Measurements from ENCODE around the gene ARGLU1. TPM values are rescaled to one million over a fixed set of nuclear protein-coding genes. Genes with fewer than 3 reads are reported as not detected.
"Not testable (repeated sequence)": the region's sequence is repeated elsewhere in the genome, so short reads cannot be mapped to it uniquely, and the experiment has no call there.

Gene ARGLU1, protein sequence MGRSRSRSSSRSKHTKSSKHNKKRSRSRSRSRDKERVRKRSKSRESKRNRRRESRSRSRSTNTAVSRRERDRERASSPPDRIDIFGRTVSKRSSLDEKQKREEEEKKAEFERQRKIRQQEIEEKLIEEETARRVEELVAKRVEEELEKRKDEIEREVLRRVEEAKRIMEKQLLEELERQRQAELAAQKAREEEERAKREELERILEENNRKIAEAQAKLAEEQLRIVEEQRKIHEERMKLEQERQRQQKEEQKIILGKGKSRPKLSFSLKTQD
- 10 to 100 TPM; 97.2 to 98.9 TPM for total RNA-seq

DNA sequence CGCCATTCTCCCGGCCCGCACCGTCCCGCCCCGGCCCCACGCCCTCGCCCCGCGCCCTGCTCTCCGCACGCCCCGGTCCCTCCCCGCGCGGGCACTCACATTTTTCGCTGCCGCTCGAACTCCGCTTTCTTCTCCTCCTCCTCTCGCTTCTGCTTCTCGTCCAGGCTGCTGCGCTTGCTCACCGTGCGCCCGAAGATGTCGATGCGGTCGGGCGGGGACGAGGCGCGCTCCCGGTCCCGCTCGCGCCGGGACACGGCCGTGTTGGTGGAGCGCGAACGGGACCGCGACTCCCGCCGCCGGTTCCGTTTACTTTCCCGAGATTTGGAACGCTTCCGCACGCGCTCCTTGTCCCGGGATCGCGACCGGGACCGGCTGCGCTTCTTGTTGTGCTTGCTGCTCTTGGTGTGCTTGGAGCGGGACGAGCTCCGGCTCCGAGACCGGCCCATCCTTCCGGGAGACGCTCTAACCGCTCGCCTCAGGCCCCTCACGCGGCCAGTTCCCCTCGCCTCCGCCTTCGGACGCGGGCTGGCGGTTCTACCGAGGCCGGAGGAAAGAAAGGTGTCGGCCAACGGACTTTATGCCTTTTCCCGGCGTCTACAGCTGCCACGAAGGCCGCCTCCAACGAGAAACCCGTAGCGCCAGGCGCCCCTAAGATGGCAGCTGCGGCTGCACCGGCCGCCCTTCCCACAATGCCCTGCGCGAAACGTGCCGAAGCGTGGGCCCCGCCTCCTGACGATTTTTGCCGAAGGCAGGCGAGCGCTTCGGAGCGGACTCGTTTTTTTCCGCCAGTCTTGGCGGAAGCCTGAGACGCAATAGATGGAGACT is at the start of gene ARGLU1:
ARGLU1 (minus strand) TSS at position 664 of the 825 bp plus-strand sequence; CDS start at position 446, 218 bp downstream.
- Mint-ChIP-seq H3K36me3 (ENCODE audit: insufficient read depth in 2 of 2) (peaks cover 8 to 9% of the 10 kb centered on the region in 2 donors), H3K4me3 (peak within 1 kb of the TSS; percentile 99), H3K27me3 (ENCODE audit: low read depth) (no peaks in the 10 kb centered on the region), H3K4me1 (ENCODE audit: low read depth) (peaks cover 66% of the 10 kb centered on the region), H3K27ac (peak within 1 kb of the TSS; percentile 99), H3K9me3 (peaks cover 0 to 2% of the 10 kb centered on the region in 2 donors)
- ATAC-seq (replicated peaks in 1 of 2) (peak; percentile 80 to 81), DNase-seq (peak; percentile 95)

DNA sequence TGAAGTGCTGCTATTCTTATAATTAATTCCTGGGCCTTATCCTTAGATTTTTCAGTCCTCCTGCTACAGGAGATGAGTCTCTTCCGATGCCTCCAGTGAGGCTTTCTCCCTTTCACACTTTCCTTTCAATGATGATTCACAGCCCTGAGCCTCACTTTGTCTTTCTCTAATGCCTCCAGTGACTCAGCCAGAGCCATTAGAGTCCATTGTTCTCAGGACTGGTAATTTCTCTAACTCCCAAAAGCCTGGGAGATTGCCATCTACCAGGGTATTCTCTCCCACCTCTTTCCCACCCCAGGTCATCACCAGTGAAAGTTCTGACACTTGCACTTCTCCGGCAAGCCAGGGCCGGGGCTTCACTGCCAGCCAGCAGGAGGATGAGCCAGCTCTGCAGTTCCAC is 49.6 kb upstream of the ARGLU1 start:
- Mint-ChIP-seq H3K4me1 (ENCODE audit: low read depth) (peaks cover 5% of the 10 kb centered on the region), H3K4me3 (no peak overlapping the region), H3K9me3 (no peaks in the 10 kb centered on the region), H3K27ac (no peak overlapping the region), H3K36me3 (ENCODE audit: insufficient read depth in 2 of 2) (no peaks in the 10 kb centered on the region), H3K27me3 (ENCODE audit: low read depth) (peaks cover 15% of the 10 kb centered on the region)
- ATAC-seq (replicated peaks in 1 of 2) (no peak), DNase-seq (no peak)

DNA sequence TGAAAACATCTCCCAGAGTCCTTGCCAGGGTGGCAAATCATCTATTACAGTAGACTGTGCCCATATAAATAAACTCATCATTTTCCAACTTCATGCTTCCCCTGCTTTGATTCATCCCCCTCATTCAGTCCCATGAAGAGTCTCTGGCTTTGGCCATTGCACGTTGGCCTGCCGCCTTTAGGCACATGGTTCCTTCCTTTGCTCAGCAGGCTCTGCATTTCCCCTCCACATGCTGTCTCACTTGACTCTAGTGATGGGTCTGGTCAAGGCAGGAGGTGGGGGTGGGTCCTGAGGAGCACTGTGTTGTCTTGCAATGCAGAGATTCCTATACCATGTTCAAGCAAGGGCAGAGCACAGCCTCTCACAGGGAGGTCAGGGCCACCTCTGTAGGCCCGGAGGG is 48.8 kb upstream of the ARGLU1 start:
- H3K4me3 Mint-ChIP-seq, result no peak overlapping the region
- H3K27ac Mint-ChIP-seq, result no peak overlapping the region
- no peak for ATAC-seq (replicated peaks in 1 of 2)
- peaks cover 5% of the 10 kb centered on the region for H3K4me1 Mint-ChIP-seq (ENCODE audit: low read depth)
- no peaks in the 10 kb centered on the region for H3K9me3 Mint-ChIP-seq
- DNase-seq, result no peak
- H3K27me3 Mint-ChIP-seq (ENCODE audit: low read depth), result peaks cover 7% of the 10 kb centered on the region
- H3K36me3 Mint-ChIP-seq (ENCODE audit: insufficient read depth in 2 of 2), result no peaks in the 10 kb centered on the region

DNA sequence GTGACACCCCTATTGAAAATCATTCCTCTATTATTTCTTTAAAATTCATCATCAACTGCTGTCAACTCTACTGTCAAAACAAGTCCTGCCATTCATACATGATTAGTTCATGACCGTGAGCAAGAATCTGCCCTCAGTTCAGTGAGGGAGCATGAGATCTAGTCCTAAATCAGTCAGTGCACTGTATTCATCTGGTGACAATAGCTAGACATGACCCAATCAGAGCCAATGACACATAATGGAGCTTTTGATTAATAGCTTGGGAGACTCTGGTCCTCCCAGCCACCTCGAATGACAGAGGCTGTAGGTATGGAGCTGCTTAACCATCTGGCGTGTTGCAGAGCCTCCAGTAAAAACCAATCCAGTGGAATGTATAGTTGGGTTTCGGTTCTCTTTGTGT is 46.9 kb upstream of the ARGLU1 start:
- no peaks in the 10 kb centered on the region for H3K9me3 Mint-ChIP-seq
- H3K27me3 Mint-ChIP-seq (ENCODE audit: low read depth), result peaks cover 8% of the 10 kb centered on the region
- no peak overlapping the region for H3K4me3 Mint-ChIP-seq
- H3K36me3 Mint-ChIP-seq (ENCODE audit: insufficient read depth in 2 of 2), result no peaks in the 10 kb centered on the region
- ATAC-seq (replicated peaks in 1 of 2), result no peak
- no peak overlapping the region for H3K27ac Mint-ChIP-seq
- DNase-seq, result no peak
- peaks cover 3% of the 10 kb centered on the region for H3K4me1 Mint-ChIP-seq (ENCODE audit: low read depth)

DNA sequence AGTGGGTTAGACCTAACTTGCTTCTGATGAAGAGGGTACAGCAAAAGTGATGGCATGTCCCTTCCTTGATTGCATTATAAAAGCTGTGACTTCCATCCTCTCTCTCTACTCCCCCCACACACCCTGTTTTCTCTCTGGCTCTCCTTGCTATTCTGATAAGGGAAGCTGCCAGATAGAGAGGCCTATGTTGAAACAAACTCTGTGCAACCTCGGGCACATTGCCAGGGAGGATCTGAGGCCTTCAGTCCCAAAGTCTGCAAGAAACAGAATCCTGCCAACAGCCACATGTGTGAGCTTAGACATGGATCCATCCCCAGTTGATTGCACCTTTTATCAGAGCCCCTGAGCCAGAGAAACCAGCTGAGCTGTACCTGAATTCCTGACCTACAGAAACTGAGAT is 44.8 kb upstream of the ARGLU1 start:
- no peak overlapping the region for H3K27ac Mint-ChIP-seq
- no peak for ATAC-seq (replicated peaks in 1 of 2)

DNA sequence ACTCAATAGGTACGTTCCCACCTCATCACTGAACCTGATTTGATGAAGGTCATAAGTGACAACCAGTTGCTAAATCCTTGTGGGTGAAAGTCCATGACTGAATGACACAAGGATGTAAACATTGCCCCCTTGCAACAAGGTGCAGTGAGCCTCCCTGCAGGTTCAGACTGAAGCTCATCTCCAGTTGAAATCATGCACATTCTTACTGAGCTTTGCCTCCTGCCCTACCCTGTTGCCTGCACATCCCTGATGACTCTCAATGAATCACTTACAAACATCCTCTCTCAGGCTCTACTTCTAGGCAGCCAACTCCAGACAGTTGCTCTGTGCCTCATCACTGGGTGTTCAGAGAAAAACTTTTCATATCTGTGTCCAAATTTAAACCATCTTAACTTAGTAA is 42.5 kb upstream of the ARGLU1 start:
- Mint-ChIP-seq H3K9me3 (no peaks in the 10 kb centered on the region), H3K36me3 (ENCODE audit: insufficient read depth in 2 of 2) (no peaks in the 10 kb centered on the region), H3K27me3 (ENCODE audit: low read depth) (peaks cover 23% of the 10 kb centered on the region), H3K4me3 (no peak overlapping the region), H3K27ac (no peak overlapping the region), H3K4me1 (ENCODE audit: low read depth) (no peaks in the 10 kb centered on the region)
- DNase-seq, result no peak
- ATAC-seq (replicated peaks in 1 of 2), result peak in 1 of 2 donors; percentile 59

More for the DNA sequence above, 44.8 kb upstream of the ARGLU1 start:
- Mint-ChIP-seq H3K4me1 (ENCODE audit: low read depth) (no peaks in the 10 kb centered on the region), H3K27me3 (ENCODE audit: low read depth) (peaks cover 13% of the 10 kb centered on the region), H3K36me3 (ENCODE audit: insufficient read depth in 2 of 2) (no peaks in the 10 kb centered on the region), H3K9me3 (no peaks in the 10 kb centered on the region), H3K4me3 (no peak overlapping the region)
- DNase-seq, result no peak

DNA sequence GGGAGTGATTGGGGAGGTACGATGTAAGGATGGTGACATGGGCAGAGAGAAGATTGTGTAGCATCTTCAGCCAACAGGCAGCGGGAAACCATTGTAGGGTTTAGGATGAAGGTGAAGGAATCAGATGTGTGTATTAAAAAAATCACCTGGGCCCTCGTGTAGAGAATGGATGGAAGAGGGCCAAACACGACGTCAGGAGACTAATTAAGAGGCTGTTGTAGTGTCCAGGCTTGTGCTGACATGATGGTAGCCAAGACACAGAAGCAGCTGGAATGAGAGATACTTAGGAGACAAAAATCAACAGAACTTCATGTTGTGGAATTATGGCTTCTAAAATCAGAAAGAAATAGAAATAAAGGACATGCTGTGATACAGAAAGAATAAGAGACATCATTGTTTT is 41.2 kb upstream of the ARGLU1 start:
- Mint-ChIP-seq H3K9me3 (no peaks in the 10 kb centered on the region), H3K27ac (no peak overlapping the region), H3K4me1 (ENCODE audit: low read depth) (no peaks in the 10 kb centered on the region), H3K36me3 (ENCODE audit: insufficient read depth in 2 of 2) (peaks cover 0 to under 1% of the 10 kb centered on the region in 2 donors), H3K4me3 (no peak overlapping the region), H3K27me3 (ENCODE audit: low read depth) (peaks cover 23% of the 10 kb centered on the region)
- DNase-seq (no peak), ATAC-seq (replicated peaks in 1 of 2) (no peak)

DNA sequence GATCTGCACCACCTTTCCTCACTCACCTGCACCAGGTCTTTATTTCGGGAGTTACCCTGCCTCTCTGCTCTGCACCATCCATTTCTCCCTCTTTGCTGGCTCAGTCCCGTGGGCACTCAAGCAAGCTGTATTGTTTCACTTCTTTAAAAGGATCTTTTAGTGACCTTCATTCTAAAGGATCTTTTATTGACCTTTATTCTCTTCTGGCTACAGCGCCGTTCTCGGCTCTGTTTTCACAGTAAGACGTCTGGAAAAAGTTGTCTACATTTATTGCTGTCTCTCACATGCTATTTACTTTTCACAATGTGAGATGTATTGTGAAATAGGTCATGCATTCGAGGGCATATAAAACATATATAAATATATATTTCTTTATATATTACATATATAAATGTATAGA is 35.6 kb upstream of the ARGLU1 start:
- H3K4me3 Mint-ChIP-seq, result no peak overlapping the region
- H3K36me3 Mint-ChIP-seq (ENCODE audit: insufficient read depth in 2 of 2), result peaks cover 0 to 2% of the 10 kb centered on the region in 2 donors
- H3K27ac Mint-ChIP-seq, result no peak overlapping the region
- H3K9me3 Mint-ChIP-seq, result peaks cover 0 to 4% of the 10 kb centered on the region in 2 donors
- peaks cover 11% of the 10 kb centered on the region for H3K27me3 Mint-ChIP-seq (ENCODE audit: low read depth)
- DNase-seq (no peak), ATAC-seq (replicated peaks in 1 of 2) (no peak)
- peaks cover 14% of the 10 kb centered on the region for H3K4me1 Mint-ChIP-seq (ENCODE audit: low read depth)

DNA sequence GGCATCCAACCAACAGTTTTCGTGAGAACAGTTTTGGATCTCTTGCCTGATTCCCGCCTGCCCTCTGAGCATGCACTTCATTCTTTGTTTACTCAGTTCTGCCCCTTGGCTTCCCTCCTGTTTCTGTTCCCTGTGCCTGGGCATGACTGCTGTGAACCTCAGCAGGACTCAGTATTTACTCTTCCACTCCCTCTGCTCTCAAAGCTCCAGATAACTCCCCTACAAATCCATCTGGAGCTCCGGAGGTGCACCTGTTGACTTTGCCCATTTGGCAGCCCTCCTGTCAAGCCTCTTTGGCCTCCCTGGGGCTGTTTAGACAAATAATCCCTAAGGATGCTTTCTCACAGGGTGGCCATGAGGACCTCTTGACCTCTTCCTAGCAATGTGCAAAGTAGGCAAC is 34.2 kb upstream of the ARGLU1 start:
- H3K4me3 Mint-ChIP-seq, result no peak overlapping the region
- peaks cover 11% of the 10 kb centered on the region for H3K27me3 Mint-ChIP-seq (ENCODE audit: low read depth)
- H3K4me1 Mint-ChIP-seq (ENCODE audit: low read depth), result peaks cover 14% of the 10 kb centered on the region
- H3K36me3 Mint-ChIP-seq (ENCODE audit: insufficient read depth in 2 of 2), result peaks cover 0 to 2% of the 10 kb centered on the region in 2 donors
- DNase-seq (no peak), ATAC-seq (replicated peaks in 1 of 2) (no peak)
- H3K9me3 Mint-ChIP-seq, result peaks cover 0 to 4% of the 10 kb centered on the region in 2 donors
- H3K27ac Mint-ChIP-seq, result no peak overlapping the region

DNA sequence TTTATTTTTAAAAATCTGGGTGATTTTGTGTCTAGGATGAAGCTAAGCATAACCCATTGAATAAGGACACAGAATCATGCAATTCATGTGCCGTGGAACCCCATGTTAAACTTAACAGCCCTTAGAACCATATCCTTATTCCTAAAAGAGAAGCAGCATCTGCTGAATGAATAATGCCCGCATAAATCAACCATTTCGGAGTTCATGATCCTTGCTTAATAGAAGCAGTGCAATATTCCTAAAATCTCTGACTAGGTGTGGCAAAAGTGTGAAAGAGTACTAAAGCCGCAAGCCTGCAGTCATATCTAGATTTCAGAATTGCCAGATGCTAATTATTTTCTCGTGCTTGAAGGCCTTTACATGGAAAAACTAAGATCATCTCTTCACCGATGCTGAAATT is 33.6 kb upstream of the ARGLU1 start:
- no peak for DNase-seq
- no peak overlapping the region for H3K4me3 Mint-ChIP-seq
- H3K27ac Mint-ChIP-seq, result no peak overlapping the region
- H3K36me3 Mint-ChIP-seq (ENCODE audit: insufficient read depth in 2 of 2), result peaks cover 0 to 2% of the 10 kb centered on the region in 2 donors
- peaks cover 11% of the 10 kb centered on the region for H3K27me3 Mint-ChIP-seq (ENCODE audit: low read depth)
- no peak for ATAC-seq (replicated peaks in 1 of 2)
- H3K9me3 Mint-ChIP-seq, result peaks cover 0 to 4% of the 10 kb centered on the region in 2 donors
- H3K4me1 Mint-ChIP-seq (ENCODE audit: low read depth), result peaks cover 14% of the 10 kb centered on the region

DNA sequence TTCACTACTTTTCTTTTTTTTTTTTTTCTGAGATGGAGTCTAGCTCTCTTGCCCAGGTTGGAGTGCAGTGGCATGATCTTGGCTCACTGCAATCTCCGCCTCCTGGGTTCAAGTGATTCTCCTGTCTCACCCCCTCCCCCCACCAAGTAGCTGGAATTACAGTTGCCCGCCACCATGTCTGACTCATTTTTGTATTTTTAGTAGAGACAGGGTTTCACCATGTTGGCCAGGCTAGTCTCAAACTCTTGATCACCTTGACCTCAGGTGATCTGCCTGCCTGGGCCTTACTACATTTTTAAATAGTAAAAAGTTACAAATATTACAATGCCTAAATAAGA is 32.8 kb upstream of the ARGLU1 start:
- DNase-seq; H3K27ac Mint-ChIP-seq; H3K9me3 Mint-ChIP-seq; H3K4me3 Mint-ChIP-seq; ATAC-seq (replicated peaks in 1 of 2); H3K36me3 Mint-ChIP-seq (ENCODE audit: insufficient read depth in 2 of 2); H3K27me3 Mint-ChIP-seq (ENCODE audit: low read depth): not testable (repeated sequence)
- peaks cover 14% of the 10 kb centered on the region for H3K4me1 Mint-ChIP-seq (ENCODE audit: low read depth)

DNA sequence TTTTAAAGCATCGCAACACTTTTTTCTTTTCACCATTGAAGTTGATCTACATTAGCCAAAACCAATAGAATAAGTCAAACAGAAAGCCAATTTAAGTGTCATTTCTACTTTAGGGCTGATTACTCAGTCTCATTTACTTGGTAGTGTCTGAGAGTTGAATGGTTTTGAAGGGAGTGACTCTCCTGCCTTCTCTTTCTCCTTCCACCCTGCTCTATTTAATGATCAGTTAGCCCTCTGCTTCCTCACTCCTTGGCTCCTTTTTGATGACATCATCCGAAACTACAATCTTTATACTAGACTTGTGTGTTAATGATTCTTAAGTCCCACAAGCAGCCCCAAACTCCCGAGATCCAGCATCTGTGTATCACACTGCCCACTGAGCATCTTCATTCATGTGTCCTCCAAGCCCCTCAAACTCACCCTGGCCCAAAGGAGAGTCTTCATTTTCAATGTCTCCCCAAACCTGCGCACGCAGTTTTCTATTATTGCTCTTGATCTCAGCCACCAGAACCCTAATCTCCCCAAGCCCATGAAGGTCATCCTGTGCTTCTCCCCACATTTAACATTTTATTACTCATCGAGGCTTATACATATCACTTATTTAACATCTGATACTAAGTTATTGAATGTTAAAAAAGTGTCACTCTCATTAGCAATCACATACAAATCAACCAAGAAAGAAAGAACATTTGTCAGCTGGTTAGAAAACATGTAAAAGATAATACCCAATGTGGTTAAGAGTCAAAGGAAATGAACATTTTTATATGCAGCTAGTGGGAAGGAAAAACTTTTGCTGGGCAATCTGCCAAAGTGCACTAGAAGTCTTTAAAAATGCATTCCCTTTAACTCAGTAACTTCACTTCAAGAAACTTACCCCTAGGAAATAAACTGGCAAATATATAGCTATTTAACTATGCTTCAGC is 32.2 kb upstream of the ARGLU1 start:
- Mint-ChIP-seq H3K27ac (peak overlapping the region; percentile 49), H3K4me1 (ENCODE audit: low read depth) (peaks cover 14% of the 10 kb centered on the region), H3K9me3 (peaks cover 0 to 4% of the 10 kb centered on the region in 2 donors), H3K4me3 (peak overlapping the region in 1 of 2 donors; percentile 33), H3K27me3 (ENCODE audit: low read depth) (peaks cover 6% of the 10 kb centered on the region), H3K36me3 (ENCODE audit: insufficient read depth in 2 of 2) (peaks cover 0 to 2% of the 10 kb centered on the region in 2 donors)
- peak; percentile 73 for ATAC-seq (replicated peaks in 1 of 2)
- DNase-seq, result no peak
